H9 (cell line): ENCODE measurements around the gene DSCAM. TPM values are rescaled to one million over a fixed set of nuclear protein-coding genes. Genes with fewer than 3 reads are reported as not detected.

Experiments used
- DNase-seq: peaks from one replicate; pipeline ENCODE4 v3.0.0-alpha.2; 2017
- H2AFZ ChIP-seq: one replicate; pipeline ENCODE4 v1.6.1; 2013; ENCODE audit warnings: mild to moderate bottlenecking, low read length, control low read depth, moderate library complexity
- H2AK5ac ChIP-seq: 2 replicates; pipeline ENCODE4 v1.6.1; 2013; ENCODE audit warnings: low read length, control low read depth, mixed read lengths; ENCODE audit not compliant: insufficient read length
- H2BK120ac ChIP-seq: one replicate; pipeline ENCODE4 v1.6.1; 2013; ENCODE audit warnings: low read depth, mild to moderate bottlenecking, low read length, control low read depth, inconsistent platforms; ENCODE audit not compliant: poor library complexity, severe bottlenecking
- H2BK12ac ChIP-seq: 2 replicates; pipeline ENCODE4 v1.6.1; 2013; ENCODE audit warnings: low read length, control low read depth, mixed read lengths, low read depth; ENCODE audit not compliant: insufficient read length
- H2BK15ac ChIP-seq: 2 replicates; pipeline ENCODE4 v1.6.1; 2013; ENCODE audit warnings: low read depth, low read length, control low read depth
- H2BK20ac ChIP-seq: one replicate; pipeline ENCODE4 v1.6.1; 2013; ENCODE audit warnings: low read depth, mild to moderate bottlenecking, low read length, control low read depth, inconsistent platforms; ENCODE audit not compliant: poor library complexity, severe bottlenecking
- H2BK5ac ChIP-seq: 2 replicates; pipeline ENCODE4 v1.6.1; 2013; ENCODE audit warnings: low read length, control low read depth, mixed read lengths; ENCODE audit not compliant: insufficient read length
- H3K14ac ChIP-seq: 2 replicates; pipeline ENCODE4 v1.6.1; 2013; ENCODE audit warnings: low read length, control low read depth; ENCODE audit not compliant: insufficient read depth
- H3K18ac ChIP-seq: 2 replicates; pipeline ENCODE4 v1.6.1; 2013; ENCODE audit warnings: low read depth, mild to moderate bottlenecking, mixed read lengths, low read length, control low read depth; ENCODE audit not compliant: insufficient read length
- H3K23ac ChIP-seq: 2 replicates; pipeline ENCODE4 v1.6.1; 2013; ENCODE audit warnings: low read length, control low read depth, mixed read lengths, low read depth; ENCODE audit not compliant: insufficient read length
- H3K23me2 ChIP-seq: 2 replicates; pipeline ENCODE4 v1.6.1; 2013; ENCODE audit warnings: low read depth, mild to moderate bottlenecking, mixed read lengths, low read length, control low read depth; ENCODE audit not compliant: insufficient read length, poor library complexity, severe bottlenecking
- H3K27ac ChIP-seq: 2 replicates; pipeline ENCODE4 v1.5.1; 2013; ENCODE audit warnings: low read length, control low read depth, mixed read lengths, low read depth; ENCODE audit not compliant: insufficient read length
- H3K27me3 ChIP-seq: 2 replicates; pipeline ENCODE4 v1.6.1; 2013; ENCODE audit warnings: low read length, control low read depth, inconsistent platforms; ENCODE audit not compliant: insufficient read depth
- H3K4ac ChIP-seq: 2 replicates; pipeline ENCODE4 v1.6.1; 2013; ENCODE audit warnings: low read depth, mild to moderate bottlenecking, control low read depth, inconsistent platforms, low read length, moderate library complexity
- H3K4me1 ChIP-seq: 2 replicates; pipeline ENCODE4 v1.6.1; 2013; ENCODE audit warnings: low read length, control low read depth, inconsistent platforms; ENCODE audit not compliant: insufficient read depth
- H3K4me2 ChIP-seq: 2 replicates; pipeline ENCODE4 v1.6.1; 2013; ENCODE audit warnings: low read length, control low read depth, mixed read lengths; ENCODE audit not compliant: insufficient read length, insufficient read depth
- H3K56ac ChIP-seq: 2 replicates; pipeline ENCODE4 v1.6.1; 2013; ENCODE audit warnings: low read depth, mild to moderate bottlenecking, mixed read lengths, low read length, control low read depth; ENCODE audit not compliant: insufficient read length
- H3K79me1 ChIP-seq: 2 replicates; pipeline ENCODE4 v1.6.1; 2013; ENCODE audit warnings: low read depth, mild to moderate bottlenecking, moderate library complexity, low read length, control low read depth, inconsistent platforms; ENCODE audit not compliant: insufficient read depth, poor library complexity, severe bottlenecking
- H3K79me2 ChIP-seq: 2 replicates; pipeline ENCODE4 v1.6.1; 2013; ENCODE audit warnings: low read length, control low read depth, inconsistent platforms; ENCODE audit not compliant: insufficient read depth
- H3K9ac ChIP-seq: 2 replicates; pipeline ENCODE4 v1.6.1; 2013; ENCODE audit warnings: low read length, control low read depth, mixed read lengths; ENCODE audit not compliant: insufficient read length; ENCODE audit errors: extremely low read depth
- H3K9me3 ChIP-seq: one replicate; pipeline ENCODE4 v1.6.1; 2013; ENCODE audit warnings: low read depth, low read length, inconsistent platforms; ENCODE audit not compliant: control insufficient read depth
- H3T11ph ChIP-seq: one replicate; pipeline ENCODE4 v1.6.1; 2013; ENCODE audit warnings: mild to moderate bottlenecking, low read length, control low read depth, inconsistent platforms
- H4K20me1 ChIP-seq: one replicate; pipeline ENCODE4 v1.6.1; 2013; ENCODE audit not compliant: control insufficient read depth, insufficient read length, insufficient read depth
- H4K5ac ChIP-seq: 2 replicates; pipeline ENCODE4 v1.6.1; 2013; ENCODE audit warnings: low read depth, mild to moderate bottlenecking, mixed read lengths, low read length, control low read depth; ENCODE audit not compliant: insufficient read length
- H4K8ac ChIP-seq: replicated peaks from 2 replicates; pipeline ENCODE4 v1.6.1; 2013; ENCODE audit warnings: low read length, control low read depth, mixed read lengths, low read depth; ENCODE audit not compliant: insufficient read length
- H4K91ac ChIP-seq: 2 replicates; pipeline ENCODE4 v1.6.1; 2013; ENCODE audit warnings: low read depth, mild to moderate bottlenecking, moderate library complexity, mixed read lengths, low read length, control low read depth; ENCODE audit not compliant: insufficient read length
- H3K27ac Mint-ChIP-seq, 3 experiments: 2 replicates in 2 of 3; 3 replicates in 1 of 3; pipeline ENCODE4 v1.8.0; 2020 to 2021; ENCODE audit warnings: mixed read lengths in 3 of 3, mild to moderate bottlenecking in 1 of 3, moderate library complexity in 1 of 3
- H3K27me3 Mint-ChIP-seq: 2 replicates; pipeline ENCODE4 v1.8.0; 2021; ENCODE audit warnings: low read depth, mild to moderate bottlenecking, moderate library complexity, mixed read lengths
- H3K36me3 Mint-ChIP-seq, 3 experiments: 2 replicates in 2 of 3; 3 replicates in 1 of 3; pipeline ENCODE4 v1.8.0; 2020 to 2021; ENCODE audit warnings: low read depth in 3 of 3, mixed read lengths in 3 of 3; ENCODE audit not compliant: insufficient read depth in 1 of 3
- H3K4me1 Mint-ChIP-seq, 2 experiments: 2 replicates each; pipeline ENCODE4 v1.8.0; 2020; ENCODE audit warnings: mixed read lengths in 2 of 2
- H3K4me3 Mint-ChIP-seq, 2 experiments: 2 replicates in 1 of 2; 3 replicates in 1 of 2; pipeline ENCODE4 v1.8.0; 2020 to 2021; ENCODE audit warnings: mild to moderate bottlenecking in 2 of 2, mixed read lengths in 2 of 2, moderate library complexity in 1 of 2
- H3K9me3 Mint-ChIP-seq, 2 experiments: 2 replicates in 1 of 2; 3 replicates in 1 of 2; pipeline ENCODE4 v1.8.0; 2020; ENCODE audit warnings: mild to moderate bottlenecking in 2 of 2, mixed read lengths in 2 of 2, moderate library complexity in 1 of 2
- WGBS: extraction: QIAGEN DNeasy Blood & Tissue Kit; methylation state at CpG from one replicate; pipeline ENCODE4 v1.1.7; 2013; ENCODE audit warnings: missing lambda C conversion rate, low lambda C conversion rate, mixed read lengths; ENCODE audit not compliant: insufficient read length; ENCODE audit errors: extremely low coverage; 5-methylcytosine and 5-hydroxymethylcytosine counted together
- total RNA-seq: library from RNA; stranded (reverse); gene quantifications from 2 replicates; pipeline ENCODE4 v1.2.1, GENCODE V29; 2021
- TF ChIP-seq, protein P1 (sequence below): fragments of 200-600 bp; sonication (generic); conservative IDR thresholded peaks from 3 replicates; pipeline ENCODE4 v1.8.0; 2021; ENCODE audit warnings: antibody characterized with exemption, mild to moderate bottlenecking

The DSCAM gene
- total RNA-seq, 1 experiment from 2014 or later: 0.17 TPM

GRCh38 chr21:40047993-40048730 is 798.8 kb downstream of the DSCAM start:
- H4K8ac ChIP-seq: no peak overlapping the region

More at GRCh38 chr21:40047993-40048730, 798.8 kb downstream of the DSCAM start:
- no peaks in the 10 kb centered on the region for H3K4me1 ChIP-seq
- H3K56ac ChIP-seq: no peak overlapping the region
- no peak overlapping the region for H3T11ph ChIP-seq
- no peak overlapping the region for H4K5ac ChIP-seq
- H3K36me3 Mint-ChIP-seq: no peaks in the 10 kb centered on the region
- peaks cover 12 to 19% of the 10 kb centered on the region in 2 experiments for H3K4me1 Mint-ChIP-seq
- no peaks in the 10 kb centered on the region for H3K23me2 ChIP-seq
- H3K9me3 Mint-ChIP-seq: no peaks in the 10 kb centered on the region
- no peak overlapping the region for H3K27ac Mint-ChIP-seq
- H3K27me3 ChIP-seq: no peaks in the 10 kb centered on the region
- no peak overlapping the region for H2BK15ac ChIP-seq
- no peak overlapping the region for H3K14ac ChIP-seq
- H3K79me1 ChIP-seq: no peaks in the 10 kb centered on the region
- H3K9ac ChIP-seq: no peak overlapping the region
- H3K23ac ChIP-seq: no peak overlapping the region
- no CpG with 5 or more reads among the region's 5 CpGs for WGBS
- H3K4me3 Mint-ChIP-seq: no peak overlapping the region
- H4K20me1 ChIP-seq: no peaks in the 10 kb centered on the region
- H2BK120ac ChIP-seq: no peak overlapping the region
- no peaks in the 10 kb centered on the region for H3K27me3 Mint-ChIP-seq
- H2BK5ac ChIP-seq: no peak overlapping the region
- no peak overlapping the region for H4K91ac ChIP-seq
- no peaks in the 10 kb centered on the region for H3K9me3 ChIP-seq
- H3K27ac ChIP-seq: no peak overlapping the region
- DNase-seq: no peak
- TF ChIP-seq, protein P1, sequence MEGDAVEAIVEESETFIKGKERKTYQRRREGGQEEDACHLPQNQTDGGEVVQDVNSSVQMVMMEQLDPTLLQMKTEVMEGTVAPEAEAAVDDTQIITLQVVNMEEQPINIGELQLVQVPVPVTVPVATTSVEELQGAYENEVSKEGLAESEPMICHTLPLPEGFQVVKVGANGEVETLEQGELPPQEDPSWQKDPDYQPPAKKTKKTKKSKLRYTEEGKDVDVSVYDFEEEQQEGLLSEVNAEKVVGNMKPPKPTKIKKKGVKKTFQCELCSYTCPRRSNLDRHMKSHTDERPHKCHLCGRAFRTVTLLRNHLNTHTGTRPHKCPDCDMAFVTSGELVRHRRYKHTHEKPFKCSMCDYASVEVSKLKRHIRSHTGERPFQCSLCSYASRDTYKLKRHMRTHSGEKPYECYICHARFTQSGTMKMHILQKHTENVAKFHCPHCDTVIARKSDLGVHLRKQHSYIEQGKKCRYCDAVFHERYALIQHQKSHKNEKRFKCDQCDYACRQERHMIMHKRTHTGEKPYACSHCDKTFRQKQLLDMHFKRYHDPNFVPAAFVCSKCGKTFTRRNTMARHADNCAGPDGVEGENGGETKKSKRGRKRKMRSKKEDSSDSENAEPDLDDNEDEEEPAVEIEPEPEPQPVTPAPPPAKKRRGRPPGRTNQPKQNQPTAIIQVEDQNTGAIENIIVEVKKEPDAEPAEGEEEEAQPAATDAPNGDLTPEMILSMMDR: no peak
- no peak overlapping the region for H3K4ac ChIP-seq
- H2AFZ ChIP-seq: no peak overlapping the region
- no peak overlapping the region for H2BK20ac ChIP-seq
- H2BK12ac ChIP-seq: no peak overlapping the region
- no peak overlapping the region for H3K4me2 ChIP-seq
- H3K18ac ChIP-seq: no peak overlapping the region
- no peak overlapping the region for H2AK5ac ChIP-seq
- H3K79me2 ChIP-seq: no peaks in the 10 kb centered on the region
